Liver (tissue), 9 donors: ENCODE results near the gene RFLNA. TPM values are rescaled to one million over a fixed set of nuclear protein-coding genes. Genes with fewer than 3 reads are reported as not detected.

Experiments
- DNase-seq: peaks from one replicate; pipeline ENCODE4 v3.0.0-alpha.2; 2017; ENCODE audit warnings: low spot score
- H3K27ac ChIP-seq, 2 donors: one replicate each; pipeline ENCODE4 v1.7.0; 2013; ENCODE audit warnings: inconsistent platforms in 2 of 2, low read length in 2 of 2, control low read depth in 1 of 2, low read depth in 1 of 2, mild to moderate bottlenecking in 1 of 2
- H3K27me3 ChIP-seq, 4 donors: one replicate each; pipeline versions ENCODE4 v1.6.1 to v1.7.0; 2013; ENCODE audit warnings: low read length in 3 of 4, inconsistent platforms in 1 of 4, mild to moderate bottlenecking in 1 of 4, moderate library complexity in 1 of 4; ENCODE audit not compliant: control insufficient read depth in 4 of 4, insufficient read depth in 4 of 4
- H3K36me3 ChIP-seq, 4 donors: one replicate each; pipeline versions ENCODE4 v1.6.1 to v1.7.0; 2013; ENCODE audit warnings: low read length in 3 of 4, mild to moderate bottlenecking in 3 of 4, low read depth in 1 of 4, moderate library complexity in 1 of 4; ENCODE audit not compliant: control insufficient read depth in 4 of 4, insufficient read depth in 3 of 4
- H3K4me1 ChIP-seq, 4 donors: one replicate each; pipeline versions ENCODE4 v1.6.1 to v1.7.0; 2013; ENCODE audit warnings: low read length in 3 of 4, mild to moderate bottlenecking in 3 of 4, moderate library complexity in 1 of 4; ENCODE audit not compliant: control insufficient read depth in 4 of 4, insufficient read depth in 4 of 4
- H3K4me3 ChIP-seq, 3 donors: one replicate each; pipeline versions ENCODE4 v1.6.1 to v1.7.0; 2013; ENCODE audit warnings: low read length in 3 of 3, control low read depth in 1 of 3, low read depth in 1 of 3, mild to moderate bottlenecking in 1 of 3
- H3K9ac ChIP-seq, 2 donors: one replicate each; pipeline ENCODE4 v1.7.0; 2013; ENCODE audit warnings: low read length in 2 of 2, mild to moderate bottlenecking in 2 of 2, moderate library complexity in 2 of 2, control low read depth in 1 of 2, low read depth in 1 of 2
- H3K9me3 ChIP-seq, 4 donors: one replicate each; pipeline versions ENCODE4 v1.6.1 to v1.7.0; 2013; ENCODE audit warnings: low read length in 3 of 4; ENCODE audit not compliant: control insufficient read depth in 4 of 4
- EGR1 ChIP-seq, 2 donors: IDR thresholded peaks; 2 replicates each; pipeline ENCODE4 v1.6.1; 2016 to 2018; ENCODE audit warnings: antibody characterized with exemption in 2 of 2, low read depth in 2 of 2
- FOXA2 ChIP-seq: IDR thresholded peaks from 2 replicates; pipeline ENCODE4 v1.6.1; 2016; ENCODE audit warnings: antibody characterized with exemption
- GABPA ChIP-seq, 2 donors: IDR thresholded peaks in 1 of 2; conservative IDR thresholded peaks in 1 of 2; 2 replicates each; pipeline ENCODE4 v1.6.1; 2016; ENCODE audit warnings: antibody characterized with exemption in 2 of 2, mild to moderate bottlenecking in 1 of 2, moderate library complexity in 1 of 2
- HNF4A ChIP-seq, 2 donors: conservative IDR thresholded peaks; 2 replicates each; pipeline ENCODE4 v1.6.1; 2016; ENCODE audit warnings: antibody characterized with exemption in 2 of 2, mild to moderate bottlenecking in 2 of 2
- HNF4G ChIP-seq: IDR thresholded peaks from 2 replicates; pipeline ENCODE4 v1.6.1; 2016; ENCODE audit warnings: antibody characterized with exemption
- JUND ChIP-seq, 2 donors: IDR thresholded peaks; 2 replicates each; pipeline ENCODE4 v1.6.1; 2016; ENCODE audit warnings: antibody characterized with exemption in 2 of 2
- NR2F2 ChIP-seq: IDR thresholded peaks from 2 replicates; pipeline ENCODE4 v1.6.1; 2016; ENCODE audit warnings: antibody characterized with exemption
- RAD21 ChIP-seq, 2 donors: IDR thresholded peaks; 2 replicates each; pipeline ENCODE4 v1.6.1; 2016; ENCODE audit warnings: antibody characterized with exemption in 2 of 2, mild to moderate bottlenecking in 2 of 2
- RXRA ChIP-seq, 2 donors: IDR thresholded peaks; 2 replicates each; pipeline ENCODE4 v1.6.1; 2017 to 2018; ENCODE audit warnings: antibody characterized with exemption in 2 of 2, mild to moderate bottlenecking in 1 of 2
- SP1 ChIP-seq: IDR thresholded peaks from 2 replicates; pipeline ENCODE4 v1.6.1; 2018; ENCODE audit warnings: antibody characterized with exemption, mild to moderate bottlenecking
- TAF1 ChIP-seq: conservative IDR thresholded peaks from 2 replicates; pipeline ENCODE4 v1.6.1; 2016; ENCODE audit warnings: antibody characterized with exemption, mild to moderate bottlenecking
- YY1 ChIP-seq: IDR thresholded peaks from 2 replicates; pipeline ENCODE4 v1.6.1; 2016; ENCODE audit warnings: antibody characterized with exemption, mild to moderate bottlenecking
- WGBS: extraction: QIAGEN DNeasy Blood & Tissue Kit; methylation state at CpG from one replicate; pipeline ENCODE4 v1.1.7; 2013; 5-methylcytosine and 5-hydroxymethylcytosine counted together
- polyA plus RNA-seq, 2 donors: library from polyadenylated mRNA; stranded (reverse) in 1 of 2; unstranded in 1 of 2; fragments of 200-250 nt in 1 of 2; fragments of >200 nt in 1 of 2; fragmentation: Nextera tagmentation in 1 of 2; extraction: Ambion mirVana in 1 of 2; gene quantifications; one replicate each; pipeline versions ENCODE4 v1.2.1 to v1.2.3, GENCODE V29; 2013 to 2015
- total RNA-seq, 2 donors: library from RNA; depleted of rRNA; stranded (reverse); fragments of >200 nt; gene quantifications; one replicate each; pipeline ENCODE4 v1.2.3, GENCODE V29; 2014
- TF ChIP-seq, protein P1 (sequence below): fragments of 150-350 bp; IDR thresholded peaks from 2 replicates; pipeline ENCODE4 v1.5.1; 2017; ENCODE audit warnings: improper control_type of control experiment, low read depth, low read length; ENCODE audit not compliant: missing input control
- TF ChIP-seq, protein P2 (sequence below): IDR thresholded peaks from 2 replicates; pipeline ENCODE4 v1.6.1; 2016; ENCODE audit warnings: antibody characterized with exemption, mild to moderate bottlenecking
- TF ChIP-seq, protein P3 (sequence below): IDR thresholded peaks from 2 replicates; pipeline ENCODE4 v1.6.1; 2016; ENCODE audit warnings: antibody characterized with exemption
- TF ChIP-seq, protein P4 (sequence below): IDR thresholded peaks from 2 replicates; pipeline ENCODE4 v1.6.1; 2016; ENCODE audit warnings: antibody characterized with exemption
- TF ChIP-seq, protein P5 (sequence below): IDR thresholded peaks from 2 replicates; pipeline ENCODE4 v1.6.1; 2016; ENCODE audit warnings: antibody characterized with exemption
- donor health status: healthy.
- donor health status: healthy.
- donor health status: healthy.
- donor health status: healthy.
- donor health status: healthy.

Gene RFLNA
- total and polyA plus RNA-seq, 4 donors: 0.05 TPM; not detected in 2

DNA sequence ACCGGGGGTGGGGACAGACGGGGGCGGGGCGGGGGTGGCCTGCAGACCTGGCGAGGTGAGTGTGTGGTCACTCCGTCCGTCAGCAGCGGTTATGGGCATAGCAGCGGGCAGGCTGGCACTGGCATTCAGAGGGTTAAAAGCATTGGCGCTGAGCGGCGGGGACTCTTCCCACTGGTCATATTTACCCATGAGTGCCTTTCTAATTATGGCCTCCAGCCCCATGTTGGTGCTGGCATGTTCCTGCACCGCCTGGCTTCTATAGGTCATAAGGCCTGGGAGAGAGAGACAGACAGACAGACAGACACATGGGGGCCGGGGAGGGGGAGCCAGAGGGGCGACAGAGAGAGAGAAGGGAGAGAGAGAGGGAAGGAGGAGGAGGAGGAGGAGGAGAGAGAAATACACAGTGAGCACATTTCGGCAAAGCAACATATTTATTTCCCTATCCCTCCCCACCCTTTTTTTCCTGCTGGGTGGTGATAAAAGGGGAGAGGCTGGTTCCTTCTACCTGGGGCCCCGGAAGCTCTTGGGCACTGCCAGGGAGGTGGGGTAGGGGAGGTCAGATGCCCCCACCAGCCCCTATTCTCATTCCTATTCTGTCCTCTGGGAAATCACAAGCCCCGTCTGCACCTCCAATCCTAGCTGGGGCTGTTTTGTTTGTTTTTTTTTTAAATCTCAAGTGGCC is 32.6 kb downstream of the RFLNA start:
- no peak overlapping the region for H3K4me3 ChIP-seq
- DNase-seq: no peak
- no peaks in the 10 kb centered on the region for H3K4me1 ChIP-seq
- H3K27me3 ChIP-seq: no peaks in the 10 kb centered on the region
- H3K36me3 ChIP-seq: peaks cover 4 to 66% (median 38%) of the 10 kb centered on the region in 4 donors
- H3K9me3 ChIP-seq: peaks cover 2 to 11% (median 8%) of the 10 kb centered on the region in 4 donors
- H3K27ac ChIP-seq: no peak overlapping the region
- TF ChIP-seq HNF4G (no peak), NR2F2 (no peak), TAF1 (no peak), YY1 (no peak), FOXA2 (no peak), RAD21 (IDR thresholded peaks at IDR 0.05) (no peak), HNF4A (conservative IDR thresholded peaks at IDR 0.05) (no peak), EGR1 (IDR thresholded peaks at IDR 0.05; ENCODE audit: low read depth in 2 of 2) (no peak)
- TF ChIP-seq, protein P1, sequence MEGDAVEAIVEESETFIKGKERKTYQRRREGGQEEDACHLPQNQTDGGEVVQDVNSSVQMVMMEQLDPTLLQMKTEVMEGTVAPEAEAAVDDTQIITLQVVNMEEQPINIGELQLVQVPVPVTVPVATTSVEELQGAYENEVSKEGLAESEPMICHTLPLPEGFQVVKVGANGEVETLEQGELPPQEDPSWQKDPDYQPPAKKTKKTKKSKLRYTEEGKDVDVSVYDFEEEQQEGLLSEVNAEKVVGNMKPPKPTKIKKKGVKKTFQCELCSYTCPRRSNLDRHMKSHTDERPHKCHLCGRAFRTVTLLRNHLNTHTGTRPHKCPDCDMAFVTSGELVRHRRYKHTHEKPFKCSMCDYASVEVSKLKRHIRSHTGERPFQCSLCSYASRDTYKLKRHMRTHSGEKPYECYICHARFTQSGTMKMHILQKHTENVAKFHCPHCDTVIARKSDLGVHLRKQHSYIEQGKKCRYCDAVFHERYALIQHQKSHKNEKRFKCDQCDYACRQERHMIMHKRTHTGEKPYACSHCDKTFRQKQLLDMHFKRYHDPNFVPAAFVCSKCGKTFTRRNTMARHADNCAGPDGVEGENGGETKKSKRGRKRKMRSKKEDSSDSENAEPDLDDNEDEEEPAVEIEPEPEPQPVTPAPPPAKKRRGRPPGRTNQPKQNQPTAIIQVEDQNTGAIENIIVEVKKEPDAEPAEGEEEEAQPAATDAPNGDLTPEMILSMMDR: no peak
- TF ChIP-seq, protein P2, sequence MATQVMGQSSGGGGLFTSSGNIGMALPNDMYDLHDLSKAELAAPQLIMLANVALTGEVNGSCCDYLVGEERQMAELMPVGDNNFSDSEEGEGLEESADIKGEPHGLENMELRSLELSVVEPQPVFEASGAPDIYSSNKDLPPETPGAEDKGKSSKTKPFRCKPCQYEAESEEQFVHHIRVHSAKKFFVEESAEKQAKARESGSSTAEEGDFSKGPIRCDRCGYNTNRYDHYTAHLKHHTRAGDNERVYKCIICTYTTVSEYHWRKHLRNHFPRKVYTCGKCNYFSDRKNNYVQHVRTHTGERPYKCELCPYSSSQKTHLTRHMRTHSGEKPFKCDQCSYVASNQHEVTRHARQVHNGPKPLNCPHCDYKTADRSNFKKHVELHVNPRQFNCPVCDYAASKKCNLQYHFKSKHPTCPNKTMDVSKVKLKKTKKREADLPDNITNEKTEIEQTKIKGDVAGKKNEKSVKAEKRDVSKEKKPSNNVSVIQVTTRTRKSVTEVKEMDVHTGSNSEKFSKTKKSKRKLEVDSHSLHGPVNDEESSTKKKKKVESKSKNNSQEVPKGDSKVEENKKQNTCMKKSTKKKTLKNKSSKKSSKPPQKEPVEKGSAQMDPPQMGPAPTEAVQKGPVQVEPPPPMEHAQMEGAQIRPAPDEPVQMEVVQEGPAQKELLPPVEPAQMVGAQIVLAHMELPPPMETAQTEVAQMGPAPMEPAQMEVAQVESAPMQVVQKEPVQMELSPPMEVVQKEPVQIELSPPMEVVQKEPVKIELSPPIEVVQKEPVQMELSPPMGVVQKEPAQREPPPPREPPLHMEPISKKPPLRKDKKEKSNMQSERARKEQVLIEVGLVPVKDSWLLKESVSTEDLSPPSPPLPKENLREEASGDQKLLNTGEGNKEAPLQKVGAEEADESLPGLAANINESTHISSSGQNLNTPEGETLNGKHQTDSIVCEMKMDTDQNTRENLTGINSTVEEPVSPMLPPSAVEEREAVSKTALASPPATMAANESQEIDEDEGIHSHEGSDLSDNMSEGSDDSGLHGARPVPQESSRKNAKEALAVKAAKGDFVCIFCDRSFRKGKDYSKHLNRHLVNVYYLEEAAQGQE: no peak
- 83% methylated on average over 18 of the region's 18 CpGs for WGBS
- no peak overlapping the region for H3K9ac ChIP-seq

DNA sequence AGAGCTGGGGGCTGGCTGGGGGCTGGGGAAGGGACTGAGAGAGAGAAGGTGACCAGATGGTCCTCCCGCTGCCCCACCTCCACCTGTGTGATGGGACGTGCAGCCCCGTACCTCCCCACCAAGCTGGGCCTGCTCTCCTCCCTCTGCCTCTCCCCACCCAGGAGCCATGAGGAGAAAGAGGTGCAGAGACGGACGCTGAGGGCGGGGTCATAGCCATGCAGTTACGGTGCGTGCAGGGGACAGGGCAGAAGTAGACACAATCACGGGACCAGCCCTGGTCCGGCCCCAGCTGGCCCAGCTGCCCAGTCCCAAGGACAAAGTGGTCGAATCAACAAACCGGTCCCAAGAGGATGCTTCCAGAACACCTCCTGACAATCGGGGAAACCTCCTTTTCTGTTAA is 33.2 kb downstream of the RFLNA start:
- TF ChIP-seq RAD21 (IDR thresholded peaks at IDR 0.05) (no peak), NR2F2 (no peak), GABPA (IDR thresholded peaks at IDR 0.05 in 1 of 2, conservative IDR thresholded peaks at IDR 0.05 in 1 of 2) (no peak)
- no peak for DNase-seq
- H3K9ac ChIP-seq: no peak overlapping the region
- no peak overlapping the region for H3K27ac ChIP-seq
- no peaks in the 10 kb centered on the region for H3K4me1 ChIP-seq
- H3K27me3 ChIP-seq: no peaks in the 10 kb centered on the region
- WGBS: 90% methylated on average over 13 of the region's 13 CpGs
- peaks cover 4 to 72% (median 39%) of the 10 kb centered on the region in 4 donors for H3K36me3 ChIP-seq
- no peak overlapping the region for H3K4me3 ChIP-seq
- peaks cover 2 to 11% (median 8%) of the 10 kb centered on the region in 4 donors for H3K9me3 ChIP-seq

DNA sequence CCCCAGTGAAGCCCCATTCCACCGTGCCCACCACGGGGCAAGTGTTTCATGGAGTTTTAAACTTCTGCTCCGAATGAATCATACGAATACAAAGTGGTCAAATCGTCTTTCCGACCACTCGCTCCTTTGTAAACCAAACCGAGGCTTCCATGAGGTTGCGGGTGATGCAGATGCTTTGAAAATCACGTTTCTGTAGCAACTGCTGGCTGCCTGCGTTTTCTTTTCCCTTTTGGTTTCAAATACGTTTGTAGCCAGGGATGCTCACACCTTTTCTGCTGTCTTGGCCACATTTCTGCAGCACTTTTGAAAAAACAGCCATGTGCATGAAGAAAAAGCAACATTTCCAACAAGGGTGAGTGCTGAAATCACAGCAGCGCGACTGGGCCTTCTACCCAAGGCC is 33.7 kb downstream of the RFLNA start:
- H3K27ac ChIP-seq: no peak overlapping the region
- H3K4me3 ChIP-seq: no peak overlapping the region
- H3K9ac ChIP-seq: no peak overlapping the region
- WGBS: 92% methylated on average over 14 of the region's 14 CpGs
- no peaks in the 10 kb centered on the region for H3K4me1 ChIP-seq
- peaks cover 4 to 74% (median 38%) of the 10 kb centered on the region in 4 donors for H3K36me3 ChIP-seq
- no peak for DNase-seq
- H3K9me3 ChIP-seq: peaks cover 0 to 9% (median 5%) of the 10 kb centered on the region in 4 donors
- no peaks in the 10 kb centered on the region for H3K27me3 ChIP-seq
- TF ChIP-seq, protein P1: no peak
- TF ChIP-seq HNF4G (no peak), TAF1 (no peak), FOXA2 (no peak), JUND (IDR thresholded peaks at IDR 0.05) (no peak), EGR1 (IDR thresholded peaks at IDR 0.05; ENCODE audit: low read depth in 2 of 2) (no peak), YY1 (no peak), SP1 (no peak), HNF4A (conservative IDR thresholded peaks at IDR 0.05) (no peak), NR2F2 (no peak), RXRA (IDR thresholded peaks at IDR 0.05) (no peak)
- TF ChIP-seq, protein P3, sequence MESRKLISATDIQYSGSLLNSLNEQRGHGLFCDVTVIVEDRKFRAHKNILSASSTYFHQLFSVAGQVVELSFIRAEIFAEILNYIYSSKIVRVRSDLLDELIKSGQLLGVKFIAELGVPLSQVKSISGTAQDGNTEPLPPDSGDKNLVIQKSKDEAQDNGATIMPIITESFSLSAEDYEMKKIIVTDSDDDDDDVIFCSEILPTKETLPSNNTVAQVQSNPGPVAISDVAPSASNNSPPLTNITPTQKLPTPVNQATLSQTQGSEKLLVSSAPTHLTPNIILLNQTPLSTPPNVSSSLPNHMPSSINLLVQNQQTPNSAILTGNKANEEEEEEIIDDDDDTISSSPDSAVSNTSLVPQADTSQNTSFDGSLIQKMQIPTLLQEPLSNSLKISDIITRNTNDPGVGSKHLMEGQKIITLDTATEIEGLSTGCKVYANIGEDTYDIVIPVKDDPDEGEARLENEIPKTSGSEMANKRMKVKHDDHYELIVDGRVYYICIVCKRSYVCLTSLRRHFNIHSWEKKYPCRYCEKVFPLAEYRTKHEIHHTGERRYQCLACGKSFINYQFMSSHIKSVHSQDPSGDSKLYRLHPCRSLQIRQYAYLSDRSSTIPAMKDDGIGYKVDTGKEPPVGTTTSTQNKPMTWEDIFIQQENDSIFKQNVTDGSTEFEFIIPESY: no peak
- TF ChIP-seq, protein P4, sequence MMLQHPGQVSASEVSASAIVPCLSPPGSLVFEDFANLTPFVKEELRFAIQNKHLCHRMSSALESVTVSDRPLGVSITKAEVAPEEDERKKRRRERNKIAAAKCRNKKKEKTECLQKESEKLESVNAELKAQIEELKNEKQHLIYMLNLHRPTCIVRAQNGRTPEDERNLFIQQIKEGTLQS: no peak
- TF ChIP-seq, protein P5, sequence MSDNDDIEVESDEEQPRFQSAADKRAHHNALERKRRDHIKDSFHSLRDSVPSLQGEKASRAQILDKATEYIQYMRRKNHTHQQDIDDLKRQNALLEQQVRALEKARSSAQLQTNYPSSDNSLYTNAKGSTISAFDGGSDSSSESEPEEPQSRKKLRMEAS: no peak
